Measurements from ENCODE around the gene SLC41A3.
"Not testable (repeated sequence)": the region's sequence is repeated elsewhere in the genome, so short reads cannot be mapped to it uniquely, and the experiment has no call there.

The SLC41A3 gene

GRCh38 chr3:126106336-126107202 is 22.6 kb upstream of the SLC41A3 start:
- no peak for DNase-seq (ENCODE audit: low spot score)

DNA sequence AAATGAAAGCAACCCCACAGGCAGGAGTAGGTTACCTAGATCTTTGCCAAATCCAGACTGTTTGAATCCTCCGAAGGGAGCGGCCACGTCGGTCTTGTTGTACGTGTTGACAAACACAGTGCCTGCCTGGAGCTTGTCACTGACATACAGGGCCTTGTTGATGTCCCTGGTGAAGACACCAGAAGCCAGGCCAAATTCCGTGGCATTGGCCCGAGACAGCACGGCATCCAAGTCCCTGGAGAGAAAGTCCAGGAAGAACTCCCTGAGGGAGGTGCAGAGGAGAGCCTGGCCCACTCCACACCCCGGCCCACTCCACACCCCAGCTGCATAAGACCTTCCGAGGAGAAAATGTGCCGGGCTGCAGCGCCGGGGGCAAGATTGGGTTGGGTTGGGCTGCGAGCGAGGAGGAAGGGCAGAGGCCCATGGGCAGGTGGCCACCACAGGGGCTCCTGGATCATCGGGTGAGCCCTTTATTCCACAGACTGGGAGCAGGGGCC is 21.8 kb upstream of the SLC41A3 start:
- no peak for DNase-seq (ENCODE audit: low spot score)

DNA sequence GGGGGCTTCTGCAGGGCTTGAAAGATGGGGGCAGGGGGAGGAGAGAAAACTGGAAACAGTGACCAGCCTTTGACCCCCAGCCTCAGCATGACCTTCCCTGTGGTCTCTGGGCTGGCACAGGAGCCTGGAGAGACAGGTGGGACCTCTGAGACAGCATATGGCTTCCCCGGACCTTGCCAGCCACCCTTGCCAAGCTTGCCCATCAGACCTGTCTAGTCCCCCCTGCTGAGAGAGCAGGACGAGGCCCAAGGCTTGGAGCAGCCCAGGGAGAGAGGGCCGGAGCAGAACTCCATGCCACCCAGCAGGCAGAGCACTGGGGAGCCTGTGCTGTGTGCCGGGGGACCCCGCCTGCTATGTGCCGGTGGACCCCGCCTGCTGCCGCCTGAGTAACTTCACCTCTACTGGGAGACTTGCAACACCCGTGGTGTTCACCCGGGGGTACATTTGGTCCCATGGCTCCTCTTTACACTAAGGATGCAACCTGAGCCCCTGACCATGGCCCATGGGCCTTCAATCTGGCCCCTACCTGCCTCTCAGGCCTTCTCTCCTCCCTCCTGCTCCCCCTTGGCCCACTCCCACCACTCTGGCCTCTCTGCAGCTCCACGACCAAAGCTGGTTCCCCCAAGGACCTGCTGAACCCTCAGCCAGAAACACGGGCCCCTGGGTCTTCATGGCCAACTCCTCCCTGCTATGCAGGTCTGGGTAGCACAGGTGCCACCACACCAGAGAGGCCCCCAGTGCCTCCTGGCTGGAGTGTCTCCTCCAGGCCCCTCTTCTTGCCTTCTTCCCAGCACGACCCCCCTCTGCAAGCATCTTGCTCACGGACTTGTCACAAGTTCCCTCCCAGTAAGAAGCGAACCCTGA is 21.1 kb upstream of the SLC41A3 start:
- no peak for DNase-seq (ENCODE audit: low spot score)

GRCh38 chr3:126104028-126104635 is 20.2 kb upstream of the SLC41A3 start:
- DNase-seq (ENCODE audit: low spot score): no peak

GRCh38 chr3:126103121-126104027 is 19.4 kb upstream of the SLC41A3 start:
- DNase-seq (ENCODE audit: low spot score): no peak

DNA sequence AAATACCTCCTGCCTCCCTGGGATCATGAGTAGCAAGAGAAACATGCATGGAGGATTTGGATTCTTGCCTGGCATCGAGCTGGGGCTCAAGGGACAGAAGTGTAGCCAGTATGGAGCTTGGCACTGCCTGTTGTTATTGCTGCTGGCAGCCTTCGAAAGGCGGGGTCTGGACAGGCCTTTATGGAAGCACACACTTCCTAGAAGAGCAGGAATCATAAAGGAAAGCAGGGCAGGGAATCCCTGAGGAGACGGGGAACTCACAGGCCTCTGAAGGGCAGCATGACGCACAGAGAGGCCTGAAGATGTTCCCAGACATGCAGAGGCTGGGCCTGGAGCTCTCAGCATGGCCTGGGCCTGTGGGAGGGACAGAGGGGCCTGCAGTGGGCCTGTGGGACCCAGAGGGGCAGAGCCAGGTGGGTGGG is 18.6 kb upstream of the SLC41A3 start:
- DNase-seq (ENCODE audit: low spot score): no peak

DNA sequence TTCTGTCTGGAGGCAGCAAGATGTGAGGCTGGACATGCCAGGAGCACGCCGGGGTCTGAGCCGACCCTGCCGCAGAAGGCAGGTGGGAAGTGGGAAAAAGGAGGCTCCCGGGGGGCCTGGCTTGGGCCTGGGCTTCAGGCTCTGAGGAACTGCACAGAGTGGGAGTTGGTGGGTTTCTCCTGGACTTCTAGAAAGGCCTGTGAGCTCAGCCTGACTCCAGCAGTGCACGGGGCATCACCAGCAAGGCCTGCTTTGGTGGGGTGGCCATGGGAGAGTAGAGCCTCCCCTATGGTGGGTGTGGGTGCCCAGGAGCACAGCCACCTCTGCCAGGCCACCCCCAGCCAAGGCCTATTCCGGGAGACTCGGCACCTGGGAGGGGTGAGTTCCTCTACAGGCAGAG is 18.1 kb upstream of the SLC41A3 start:
- no peak for DNase-seq (ENCODE audit: low spot score)

- DNase-seq (ENCODE audit: low spot score): no peak
Observed at GRCh38 chr3:126101521-126101982, 17.6 kb upstream of the SLC41A3 start.

DNA sequence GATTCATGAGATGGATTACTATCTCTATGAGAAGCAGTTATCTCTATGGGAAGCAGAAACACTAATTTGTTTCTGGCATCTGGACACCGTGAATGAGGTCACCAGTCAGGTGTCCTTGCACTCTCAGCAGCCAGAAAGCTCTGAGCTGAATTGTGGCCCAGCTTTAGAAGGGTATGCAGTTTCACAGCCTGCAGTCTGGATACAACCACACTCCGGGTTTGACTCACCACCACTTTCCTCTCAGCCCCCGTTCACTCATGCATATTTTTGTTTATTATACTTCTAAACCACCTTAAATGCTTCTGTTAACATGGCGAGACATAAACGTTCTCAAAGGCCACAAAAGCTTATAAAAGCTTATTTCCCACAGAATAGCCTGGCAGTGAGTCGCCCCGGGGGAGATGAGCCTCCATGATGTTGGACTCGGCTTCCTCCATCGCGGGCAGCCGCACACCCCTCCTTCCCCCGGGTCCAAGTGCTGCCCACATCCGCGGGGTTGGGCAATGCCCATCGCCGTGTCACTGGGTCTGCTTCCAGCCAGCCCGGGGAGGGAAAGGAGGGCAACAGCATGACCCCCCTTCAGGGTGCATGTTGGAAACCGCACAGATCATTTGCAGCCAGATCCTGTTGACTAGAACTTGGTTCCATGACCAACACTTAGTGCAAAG is 16.8 kb upstream of the SLC41A3 start:
- no peak for DNase-seq (ENCODE audit: low spot score)

DNA sequence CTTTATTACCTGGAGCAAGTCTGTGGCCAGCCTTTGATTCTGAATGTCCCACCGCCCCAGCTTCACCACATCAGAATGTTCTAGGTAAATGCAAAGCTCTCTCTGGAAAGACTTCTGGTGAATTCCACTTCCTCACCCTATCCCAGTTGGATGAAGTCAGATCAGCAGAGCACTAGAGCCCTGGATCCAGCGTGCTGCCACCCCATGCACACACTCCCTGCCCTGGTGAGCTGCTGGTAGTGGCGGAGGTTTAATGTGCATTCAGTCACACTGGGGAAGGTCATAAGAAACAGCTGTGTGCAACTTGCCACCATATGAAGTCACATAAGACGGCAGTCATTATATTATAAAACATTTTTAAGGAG is 16.3 kb upstream of the SLC41A3 start:
- no peak for DNase-seq (ENCODE audit: low spot score)

- DNase-seq (ENCODE audit: low spot score): no peak
Observed at GRCh38 chr3:126098391-126098858, 14.5 kb upstream of the SLC41A3 start.

DNA sequence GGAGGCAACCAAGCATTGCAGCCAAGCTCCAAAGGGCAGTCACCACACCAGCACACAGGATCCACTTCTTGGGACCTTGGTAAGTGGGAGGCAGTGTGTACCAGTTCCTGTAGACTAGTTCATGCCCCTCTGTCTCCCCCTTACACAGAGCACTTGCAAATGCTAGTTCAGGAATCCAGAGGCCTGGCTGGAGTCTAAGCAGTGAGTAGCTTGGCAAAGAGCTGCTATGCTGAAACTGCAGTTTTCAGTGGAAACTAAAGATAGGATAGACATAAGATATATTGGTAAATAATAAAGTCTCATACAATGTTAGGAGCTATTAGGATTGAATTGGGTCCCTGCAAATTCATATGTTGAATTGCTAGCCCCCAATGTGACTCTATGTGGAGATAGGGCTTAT is 13.9 kb upstream of the SLC41A3 start:
- DNase-seq (ENCODE audit: low spot score): no peak

GRCh38 chr3:126096274-126096673 is 12.3 kb upstream of the SLC41A3 start:
- not testable (repeated sequence) for DNase-seq (ENCODE audit: low spot score)

- not testable (repeated sequence) for DNase-seq (ENCODE audit: low spot score)
Observed at GRCh38 chr3:126092128-126092527, 8.2 kb upstream of the SLC41A3 start.

- no peak for DNase-seq (ENCODE audit: low spot score)
Observed at GRCh38 chr3:126087552-126088175, 3.7 kb upstream of the SLC41A3 start.

GRCh38 chr3:126085841-126086240 is 1.9 kb upstream of the SLC41A3 start:
- no peak for DNase-seq (ENCODE audit: low spot score)

DNA sequence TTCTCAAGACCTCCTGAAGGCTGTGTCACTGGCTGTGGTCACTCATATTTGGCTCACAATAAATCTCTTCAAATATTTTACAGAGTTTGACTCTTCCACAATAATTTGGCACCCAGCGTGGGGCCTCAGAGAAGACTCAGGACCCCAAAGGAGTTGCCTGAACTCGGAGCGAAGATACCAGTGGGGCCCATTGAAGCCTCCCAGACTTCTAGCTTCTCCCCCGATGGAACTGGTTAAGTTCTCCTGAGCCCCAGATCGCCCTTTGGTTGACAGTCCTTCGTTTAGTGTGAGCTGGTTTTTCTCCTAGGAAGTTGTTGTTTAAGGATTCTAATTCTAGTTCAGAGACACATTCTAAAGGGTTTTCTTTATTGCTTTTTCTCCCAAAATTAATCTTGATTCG is 1.4 kb upstream of the SLC41A3 start:
- DNase-seq (ENCODE audit: low spot score): no peak

GRCh38 chr3:126084768-126085180 is 850 bp upstream of the SLC41A3 start:
- DNase-seq (ENCODE audit: low spot score): no peak

- DNase-seq (ENCODE audit: low spot score): peak; percentile 56
Observed at GRCh38 chr3:126083511-126083912, 412 bp downstream of the SLC41A3 start.

GRCh38 chr3:126083138-126083445 is 832 bp downstream of the SLC41A3 start:
- DNase-seq (ENCODE audit: low spot score): no peak
